H9 (cell line): ENCODE results near the gene MAP3K9. TPM values are rescaled to one million over a fixed set of nuclear protein-coding genes. Genes with fewer than 3 reads are reported as not detected.

Source experiments
- DNase-seq: peaks from one replicate; pipeline ENCODE4 v3.0.0-alpha.2; 2017
- H2AFZ ChIP-seq: one replicate; pipeline ENCODE4 v1.6.1; 2013; ENCODE audit warnings: mild to moderate bottlenecking, low read length, control low read depth, moderate library complexity
- H2AK5ac ChIP-seq: 2 replicates; pipeline ENCODE4 v1.6.1; 2013; ENCODE audit warnings: low read length, control low read depth, mixed read lengths; ENCODE audit not compliant: insufficient read length
- H2BK120ac ChIP-seq: one replicate; pipeline ENCODE4 v1.6.1; 2013; ENCODE audit warnings: low read depth, mild to moderate bottlenecking, low read length, control low read depth, inconsistent platforms; ENCODE audit not compliant: poor library complexity, severe bottlenecking
- H2BK12ac ChIP-seq: 2 replicates; pipeline ENCODE4 v1.6.1; 2013; ENCODE audit warnings: low read length, control low read depth, mixed read lengths, low read depth; ENCODE audit not compliant: insufficient read length
- H2BK15ac ChIP-seq: 2 replicates; pipeline ENCODE4 v1.6.1; 2013; ENCODE audit warnings: low read depth, low read length, control low read depth
- H2BK20ac ChIP-seq: one replicate; pipeline ENCODE4 v1.6.1; 2013; ENCODE audit warnings: low read depth, mild to moderate bottlenecking, low read length, control low read depth, inconsistent platforms; ENCODE audit not compliant: poor library complexity, severe bottlenecking
- H2BK5ac ChIP-seq: 2 replicates; pipeline ENCODE4 v1.6.1; 2013; ENCODE audit warnings: low read length, control low read depth, mixed read lengths; ENCODE audit not compliant: insufficient read length
- H3K14ac ChIP-seq: 2 replicates; pipeline ENCODE4 v1.6.1; 2013; ENCODE audit warnings: low read length, control low read depth; ENCODE audit not compliant: insufficient read depth
- H3K18ac ChIP-seq: 2 replicates; pipeline ENCODE4 v1.6.1; 2013; ENCODE audit warnings: low read depth, mild to moderate bottlenecking, mixed read lengths, low read length, control low read depth; ENCODE audit not compliant: insufficient read length
- H3K23ac ChIP-seq: 2 replicates; pipeline ENCODE4 v1.6.1; 2013; ENCODE audit warnings: low read length, control low read depth, mixed read lengths, low read depth; ENCODE audit not compliant: insufficient read length
- H3K23me2 ChIP-seq: 2 replicates; pipeline ENCODE4 v1.6.1; 2013; ENCODE audit warnings: low read depth, mild to moderate bottlenecking, mixed read lengths, low read length, control low read depth; ENCODE audit not compliant: insufficient read length, poor library complexity, severe bottlenecking
- H3K27ac ChIP-seq: 2 replicates; pipeline ENCODE4 v1.5.1; 2013; ENCODE audit warnings: low read length, control low read depth, mixed read lengths, low read depth; ENCODE audit not compliant: insufficient read length
- H3K27me3 ChIP-seq: 2 replicates; pipeline ENCODE4 v1.6.1; 2013; ENCODE audit warnings: low read length, control low read depth, inconsistent platforms; ENCODE audit not compliant: insufficient read depth
- H3K4ac ChIP-seq: 2 replicates; pipeline ENCODE4 v1.6.1; 2013; ENCODE audit warnings: low read depth, mild to moderate bottlenecking, control low read depth, inconsistent platforms, low read length, moderate library complexity
- H3K4me1 ChIP-seq: 2 replicates; pipeline ENCODE4 v1.6.1; 2013; ENCODE audit warnings: low read length, control low read depth, inconsistent platforms; ENCODE audit not compliant: insufficient read depth
- H3K4me2 ChIP-seq: 2 replicates; pipeline ENCODE4 v1.6.1; 2013; ENCODE audit warnings: low read length, control low read depth, mixed read lengths; ENCODE audit not compliant: insufficient read length, insufficient read depth
- H3K56ac ChIP-seq: 2 replicates; pipeline ENCODE4 v1.6.1; 2013; ENCODE audit warnings: low read depth, mild to moderate bottlenecking, mixed read lengths, low read length, control low read depth; ENCODE audit not compliant: insufficient read length
- H3K79me1 ChIP-seq: 2 replicates; pipeline ENCODE4 v1.6.1; 2013; ENCODE audit warnings: low read depth, mild to moderate bottlenecking, moderate library complexity, low read length, control low read depth, inconsistent platforms; ENCODE audit not compliant: insufficient read depth, poor library complexity, severe bottlenecking
- H3K79me2 ChIP-seq: 2 replicates; pipeline ENCODE4 v1.6.1; 2013; ENCODE audit warnings: low read length, control low read depth, inconsistent platforms; ENCODE audit not compliant: insufficient read depth
- H3K9ac ChIP-seq: 2 replicates; pipeline ENCODE4 v1.6.1; 2013; ENCODE audit warnings: low read length, control low read depth, mixed read lengths; ENCODE audit not compliant: insufficient read length; ENCODE audit errors: extremely low read depth
- H3K9me3 ChIP-seq: one replicate; pipeline ENCODE4 v1.6.1; 2013; ENCODE audit warnings: low read depth, low read length, inconsistent platforms; ENCODE audit not compliant: control insufficient read depth
- H3T11ph ChIP-seq: one replicate; pipeline ENCODE4 v1.6.1; 2013; ENCODE audit warnings: mild to moderate bottlenecking, low read length, control low read depth, inconsistent platforms
- H4K20me1 ChIP-seq: one replicate; pipeline ENCODE4 v1.6.1; 2013; ENCODE audit not compliant: control insufficient read depth, insufficient read length, insufficient read depth
- H4K5ac ChIP-seq: 2 replicates; pipeline ENCODE4 v1.6.1; 2013; ENCODE audit warnings: low read depth, mild to moderate bottlenecking, mixed read lengths, low read length, control low read depth; ENCODE audit not compliant: insufficient read length
- H4K8ac ChIP-seq: replicated peaks from 2 replicates; pipeline ENCODE4 v1.6.1; 2013; ENCODE audit warnings: low read length, control low read depth, mixed read lengths, low read depth; ENCODE audit not compliant: insufficient read length
- H4K91ac ChIP-seq: 2 replicates; pipeline ENCODE4 v1.6.1; 2013; ENCODE audit warnings: low read depth, mild to moderate bottlenecking, moderate library complexity, mixed read lengths, low read length, control low read depth; ENCODE audit not compliant: insufficient read length
- H3K27ac Mint-ChIP-seq, 3 experiments: 2 replicates in 2 of 3; 3 replicates in 1 of 3; pipeline ENCODE4 v1.8.0; 2020 to 2021; ENCODE audit warnings: mixed read lengths in 3 of 3, mild to moderate bottlenecking in 1 of 3, moderate library complexity in 1 of 3
- H3K27me3 Mint-ChIP-seq: 2 replicates; pipeline ENCODE4 v1.8.0; 2021; ENCODE audit warnings: low read depth, mild to moderate bottlenecking, moderate library complexity, mixed read lengths
- H3K36me3 Mint-ChIP-seq, 3 experiments: 2 replicates in 2 of 3; 3 replicates in 1 of 3; pipeline ENCODE4 v1.8.0; 2020 to 2021; ENCODE audit warnings: low read depth in 3 of 3, mixed read lengths in 3 of 3; ENCODE audit not compliant: insufficient read depth in 1 of 3
- H3K4me1 Mint-ChIP-seq, 2 experiments: 2 replicates each; pipeline ENCODE4 v1.8.0; 2020; ENCODE audit warnings: mixed read lengths in 2 of 2
- H3K4me3 Mint-ChIP-seq, 2 experiments: 2 replicates in 1 of 2; 3 replicates in 1 of 2; pipeline ENCODE4 v1.8.0; 2020 to 2021; ENCODE audit warnings: mild to moderate bottlenecking in 2 of 2, mixed read lengths in 2 of 2, moderate library complexity in 1 of 2
- H3K9me3 Mint-ChIP-seq, 2 experiments: 2 replicates in 1 of 2; 3 replicates in 1 of 2; pipeline ENCODE4 v1.8.0; 2020; ENCODE audit warnings: mild to moderate bottlenecking in 2 of 2, mixed read lengths in 2 of 2, moderate library complexity in 1 of 2
- total RNA-seq: library from RNA; stranded (reverse); gene quantifications from 2 replicates; pipeline ENCODE4 v1.2.1, GENCODE V29; 2021
- TF ChIP-seq, protein P1 (sequence below): fragments of 200-600 bp; sonication (generic); conservative IDR thresholded peaks from 3 replicates; pipeline ENCODE4 v1.8.0; 2021; ENCODE audit warnings: antibody characterized with exemption, mild to moderate bottlenecking

MAP3K9 gene
- total RNA-seq, 1 experiment from 2014 or later = 20.0 TPM

DNA sequence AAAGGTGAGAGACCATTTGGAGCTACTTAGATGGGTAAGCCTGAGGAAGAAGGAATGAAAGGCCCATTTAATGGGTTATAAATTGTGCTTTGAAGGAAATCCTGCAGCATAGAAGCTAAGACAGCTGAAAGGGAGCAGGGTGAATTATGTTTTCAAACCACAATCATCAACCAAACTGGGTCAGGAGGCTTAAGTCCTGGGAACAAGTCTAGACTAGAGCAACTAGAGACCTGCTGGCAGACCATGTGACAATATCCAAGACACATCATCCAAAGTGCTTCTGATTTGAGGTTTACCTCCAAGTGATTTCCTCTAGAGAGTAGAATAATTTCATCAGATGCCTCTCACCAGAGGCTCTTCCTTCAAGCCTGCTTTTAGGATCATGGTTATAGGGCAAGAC, 53.7 kb downstream of the MAP3K9 start:
- no peak overlapping the region for H4K91ac ChIP-seq
- H2BK5ac ChIP-seq = no peak overlapping the region
- no peak overlapping the region for H2BK120ac ChIP-seq
- no peaks in the 10 kb centered on the region for H3K79me2 ChIP-seq
- H2BK20ac ChIP-seq = no peak overlapping the region
- H3T11ph ChIP-seq = no peak overlapping the region
- no peak overlapping the region for H3K9ac ChIP-seq
- no peak overlapping the region for H3K14ac ChIP-seq
- Mint-ChIP-seq H3K36me3 (peaks cover 16 to 50% (median 42%) of the 10 kb centered on the region in 3 experiments; a peak in 6 of 7 replicates), H3K27me3 (no peaks in the 10 kb centered on the region; the same call in 1 of the 2 replicates), H3K27ac (no peak overlapping the region), H3K4me1 (peaks cover 0 to 6% of the 10 kb centered on the region in 2 experiments; a peak in 1 of 4 replicates), H3K4me3 (no peak overlapping the region), H3K9me3 (no peaks in the 10 kb centered on the region)
- H3K4me2 ChIP-seq = no peak overlapping the region
- H3K4ac ChIP-seq = no peak overlapping the region
- H3K23me2 ChIP-seq = no peaks in the 10 kb centered on the region
- no peaks in the 10 kb centered on the region for H3K9me3 ChIP-seq
- H3K79me1 ChIP-seq = no peaks in the 10 kb centered on the region
- H3K27me3 ChIP-seq = no peaks in the 10 kb centered on the region
- H4K5ac ChIP-seq = no peak overlapping the region
- H2AFZ ChIP-seq = no peak overlapping the region
- H2AK5ac ChIP-seq = no peak overlapping the region
- H2BK15ac ChIP-seq = no peak overlapping the region
- no peak overlapping the region for H3K18ac ChIP-seq
- no peaks in the 10 kb centered on the region for H3K4me1 ChIP-seq
- DNase-seq = no peak
- no peaks in the 10 kb centered on the region for H4K20me1 ChIP-seq
- TF ChIP-seq, protein P1, sequence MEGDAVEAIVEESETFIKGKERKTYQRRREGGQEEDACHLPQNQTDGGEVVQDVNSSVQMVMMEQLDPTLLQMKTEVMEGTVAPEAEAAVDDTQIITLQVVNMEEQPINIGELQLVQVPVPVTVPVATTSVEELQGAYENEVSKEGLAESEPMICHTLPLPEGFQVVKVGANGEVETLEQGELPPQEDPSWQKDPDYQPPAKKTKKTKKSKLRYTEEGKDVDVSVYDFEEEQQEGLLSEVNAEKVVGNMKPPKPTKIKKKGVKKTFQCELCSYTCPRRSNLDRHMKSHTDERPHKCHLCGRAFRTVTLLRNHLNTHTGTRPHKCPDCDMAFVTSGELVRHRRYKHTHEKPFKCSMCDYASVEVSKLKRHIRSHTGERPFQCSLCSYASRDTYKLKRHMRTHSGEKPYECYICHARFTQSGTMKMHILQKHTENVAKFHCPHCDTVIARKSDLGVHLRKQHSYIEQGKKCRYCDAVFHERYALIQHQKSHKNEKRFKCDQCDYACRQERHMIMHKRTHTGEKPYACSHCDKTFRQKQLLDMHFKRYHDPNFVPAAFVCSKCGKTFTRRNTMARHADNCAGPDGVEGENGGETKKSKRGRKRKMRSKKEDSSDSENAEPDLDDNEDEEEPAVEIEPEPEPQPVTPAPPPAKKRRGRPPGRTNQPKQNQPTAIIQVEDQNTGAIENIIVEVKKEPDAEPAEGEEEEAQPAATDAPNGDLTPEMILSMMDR = no peak
- no peak overlapping the region for H3K56ac ChIP-seq
- no peak overlapping the region for H3K27ac ChIP-seq
- no peak overlapping the region for H4K8ac ChIP-seq
- no peak overlapping the region for H2BK12ac ChIP-seq
- no peak overlapping the region for H3K23ac ChIP-seq
